Head of caudate nucleus (tissue), 42 donors: Measurements from ENCODE around the gene SSTR5.
"Not testable (repeated sequence)": the region's sequence is repeated elsewhere in the genome, so short reads cannot be mapped to it uniquely, and the experiment has no call there.

ENCODE experiments used
- DNase-seq, 42 donors: peaks; one replicate each; pipeline versions ENCODE4 v3.0.0 to v3.0.0-alpha.2; 2020 to 2021; ENCODE audit warnings: mixed read lengths in 7 of 42
- intact Hi-C: fragments of 100-400 bp; cut with DNase I; formaldehyde crosslinking; loops from one replicate; pipeline ENCODE4 v1.15.0; 2022

Gene SSTR5

GRCh38 chr16:1081734-1082265 lies 9.3 kb downstream of the SSTR5 start:
- intact Hi-C loops: no loop called here
- no peak for DNase-seq

GRCh38 chr16:1082266-1082951 lies 9.9 kb downstream of the SSTR5 start:
- DNase-seq: no peak
- intact Hi-C loops: no loop called here

GRCh38 chr16:1082952-1083675 lies 10.6 kb downstream of the SSTR5 start:
- no peak for DNase-seq
- intact Hi-C loops: no loop called here

- intact Hi-C loops: no loop called here
Measured at GRCh38 chr16:1084971-1085370, 12.4 kb downstream of the SSTR5 start.

GRCh38 chr16:1086443-1086842 lies 13.9 kb downstream of the SSTR5 start:
- DNase-seq, intact Hi-C loops: not testable (repeated sequence)

More at GRCh38 chr16:1084971-1085370, 12.4 kb downstream of the SSTR5 start:
- no peak for DNase-seq

GRCh38 chr16:1088295-1089170 lies 16.0 kb downstream of the SSTR5 start:
- no peak for DNase-seq
- intact Hi-C loops: no loop called here

GRCh38 chr16:1089439-1089821 lies 16.9 kb downstream of the SSTR5 start:
- intact Hi-C loops: no loop called here
- DNase-seq: no peak

- peak in 7 of 42 donors; percentile 12 to 45 (median 20) for DNase-seq
- intact Hi-C loops: no loop called here
Measured at GRCh38 chr16:1089822-1090619, 17.5 kb downstream of the SSTR5 start.

GRCh38 chr16:1090620-1091587 lies 18.4 kb downstream of the SSTR5 start:
- intact Hi-C loops: no loop called here
- DNase-seq: no peak

GRCh38 chr16:1091992-1092552 lies 19.5 kb downstream of the SSTR5 start:
- intact Hi-C loops: no loop called here
- no peak for DNase-seq

- intact Hi-C loops, DNase-seq: not testable (repeated sequence)
Measured at GRCh38 chr16:1092685-1093283, 20.2 kb downstream of the SSTR5 start.

- DNase-seq: no peak
- intact Hi-C loops: no loop called here
Measured at GRCh38 chr16:1093284-1094123, 21.0 kb downstream of the SSTR5 start.

- intact Hi-C loops: no loop called here
- no peak for DNase-seq
Measured at GRCh38 chr16:1094124-1094479, 21.6 kb downstream of the SSTR5 start.

GRCh38 chr16:1094601-1095449 lies 22.3 kb downstream of the SSTR5 start:
- no peak for DNase-seq
- intact Hi-C loops: no loop called here
